Measurements from ENCODE around the gene OLFM2. TPM values are rescaled to one million over a fixed set of nuclear protein-coding genes. Genes with fewer than 3 reads are reported as not detected.
"Not testable (repeated sequence)": the region's sequence is repeated elsewhere in the genome, so short reads cannot be mapped to it uniquely, and the experiment has no call there.

Gene OLFM2
- total and polyA plus RNA-seq, 9 donors, result 3.9 to 19.3 (median 13.0) TPM

DNA sequence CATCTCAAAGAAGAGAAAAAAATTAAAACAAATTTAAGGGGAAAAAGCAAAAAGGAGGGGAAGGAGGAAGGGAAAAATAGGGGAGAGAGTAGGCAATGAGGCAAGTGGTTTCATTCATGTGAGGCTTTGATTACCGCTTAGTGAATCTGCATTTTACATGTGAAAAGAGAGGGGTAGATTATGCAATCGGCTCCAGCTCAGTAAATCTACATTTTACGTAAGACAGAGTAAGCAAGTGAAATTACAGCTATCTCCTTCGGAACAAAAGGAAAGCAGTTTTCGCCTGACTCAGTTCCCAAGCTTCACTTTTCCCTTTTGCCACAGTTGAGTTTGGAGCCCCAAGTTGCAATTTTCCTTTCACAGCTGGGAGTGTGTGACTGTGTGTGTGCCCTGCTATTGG is 16.0 kb upstream of the OLFM2 start:
- intact Hi-C loops (cut with DNase I), result no loop called here
- Histone ChIP-seq H3K27me3 (no peaks in the 10 kb centered on the region), H3K27ac (no peak overlapping the region), H3K9me3 (no peaks in the 10 kb centered on the region), H3K4me1 (ENCODE audit: insufficient read depth) (no peaks in the 10 kb centered on the region), H3K4me3 (no peak overlapping the region), H3K36me3 (no peaks in the 10 kb centered on the region)
- WGBS, 3 donors, result 69 to 74% (median 71%) methylated on average over 5 of the region's 5 CpGs
- TF ChIP-seq POLR2A (IDR thresholded peaks at IDR 0.05), result no peak
- no peak for TF ChIP-seq CTCF (IDR thresholded peaks at IDR 0.05)
- TF ChIP-seq EP300 (IDR thresholded peaks at IDR 0.05), result no peak
- no peak for DNase-seq

- H3K9me3 ChIP-seq, result no peaks in the 10 kb centered on the region
- H3K27ac ChIP-seq, result no peak overlapping the region
- DNase-seq, result no peak
- H3K27me3 ChIP-seq, result no peaks in the 10 kb centered on the region
- TF ChIP-seq EP300 (IDR thresholded peaks at IDR 0.05) (no peak), POLR2A (IDR thresholded peaks at IDR 0.05) (no peak), CTCF (IDR thresholded peaks at IDR 0.05) (no peak)
- H3K36me3 ChIP-seq, result no peaks in the 10 kb centered on the region
- H3K4me3 ChIP-seq, result no peak overlapping the region
- intact Hi-C loops (cut with DNase I), result no loop called here
- peaks cover 8% of the 10 kb centered on the region for H3K4me1 ChIP-seq (ENCODE audit: insufficient read depth)
- 64 to 79% (median 77%) methylated on average over 4 of the region's 4 CpGs for WGBS, 3 donors
Measured at GRCh38 chr19:9947441-9947840, 11.1 kb upstream of the OLFM2 start.

DNA sequence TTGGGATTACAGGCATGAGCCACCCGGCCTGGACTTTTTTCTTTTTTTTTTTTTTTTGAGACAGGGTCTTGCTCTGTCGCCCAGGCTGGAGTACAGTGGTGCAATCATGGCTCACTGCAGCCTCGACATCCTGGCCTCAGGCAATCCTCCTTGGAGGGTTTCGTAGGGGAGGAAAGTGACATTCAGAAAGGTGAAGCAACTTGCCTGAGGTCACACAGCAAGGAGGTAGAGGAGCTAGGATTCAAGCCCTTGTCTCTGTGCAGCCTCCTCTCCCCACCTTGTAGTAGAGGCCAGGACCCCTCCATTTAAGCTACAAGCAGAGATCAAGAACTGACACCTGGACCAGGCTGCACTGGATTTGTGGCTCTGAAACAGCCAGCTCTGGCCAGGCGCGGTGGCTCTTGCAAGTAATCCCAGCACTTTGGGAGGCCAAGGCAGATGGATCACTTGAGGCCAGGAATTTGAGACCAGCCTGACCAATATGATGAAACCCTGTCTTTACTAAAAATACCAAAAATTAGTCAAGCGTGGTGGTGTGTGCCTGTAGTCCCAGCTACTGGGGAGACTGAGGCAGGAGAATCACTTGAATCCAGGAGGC is 10.3 kb upstream of the OLFM2 start:
- H3K36me3 ChIP-seq; H3K27me3 ChIP-seq; H3K4me3 ChIP-seq; H3K9me3 ChIP-seq; H3K4me1 ChIP-seq (ENCODE audit: insufficient read depth); DNase-seq; H3K27ac ChIP-seq; intact Hi-C loops (cut with DNase I): not testable (repeated sequence)
- 86 to 90% (median 89%) methylated on average over 7 of the region's 7 CpGs for WGBS, 3 donors

GRCh38 chr19:9945319-9945966 is 9.1 kb upstream of the OLFM2 start:
- intact Hi-C loops (cut with DNase I), result no loop called here
- H3K27me3 ChIP-seq, result no peaks in the 10 kb centered on the region
- H3K4me1 ChIP-seq (ENCODE audit: insufficient read depth), result peaks cover 8% of the 10 kb centered on the region
- 2 to 5% (median 4%) methylated on average over 18 of the region's 18 CpGs for WGBS, 3 donors
- H3K4me3 ChIP-seq, result no peak overlapping the region
- TF ChIP-seq EP300 (IDR thresholded peaks at IDR 0.05), result no peak
- H3K36me3 ChIP-seq, result no peaks in the 10 kb centered on the region
- no peaks in the 10 kb centered on the region for H3K9me3 ChIP-seq
- peak; percentile 90 to 94 (median 92) for DNase-seq
- peak overlapping the region in 1 of 2 donors; percentile 53 for H3K27ac ChIP-seq

DNA sequence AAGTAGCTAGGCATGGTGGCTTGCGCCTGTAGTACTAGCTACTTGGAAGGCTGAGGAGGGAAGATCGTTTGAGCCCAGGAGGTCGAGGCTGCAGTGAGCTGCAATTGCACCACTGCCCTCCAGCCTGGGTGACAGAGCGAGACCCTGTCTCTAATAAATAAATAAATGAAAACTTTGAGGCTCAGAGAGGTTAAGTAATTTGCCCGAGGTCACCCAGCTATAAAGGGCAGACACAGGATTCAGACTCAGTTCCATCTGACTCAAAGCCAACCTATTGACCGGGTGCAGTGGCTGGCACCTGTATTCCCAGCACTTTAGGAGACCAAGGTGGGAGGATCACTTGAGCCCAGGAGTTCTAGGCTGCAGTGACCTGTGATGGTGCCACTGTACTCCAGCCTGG is 7.4 kb upstream of the OLFM2 start:
- Histone ChIP-seq H3K27ac (no peak overlapping the region), H3K36me3 (no peaks in the 10 kb centered on the region), H3K4me1 (ENCODE audit: insufficient read depth) (peaks cover 8% of the 10 kb centered on the region), H3K27me3 (no peaks in the 10 kb centered on the region), H3K4me3 (no peak overlapping the region), H3K9me3 (no peaks in the 10 kb centered on the region)
- TF ChIP-seq POLR2A (IDR thresholded peaks at IDR 0.05), result no peak
- 84 to 92% (median 85%) methylated on average over 6 of the region's 6 CpGs for WGBS, 3 donors
- DNase-seq, result no peak
- intact Hi-C loops (cut with DNase I), result no loop called here

- TF ChIP-seq POLR2A (IDR thresholded peaks at IDR 0.05) (no peak), EP300 (IDR thresholded peaks at IDR 0.05) (no peak), CTCF (IDR thresholded peaks at IDR 0.05) (no peak)
- H3K27ac ChIP-seq, result no peak overlapping the region
- DNase-seq, result no peak
- H3K36me3 ChIP-seq, result no peaks in the 10 kb centered on the region
- WGBS, 3 donors, result 46 to 72% (median 62%) methylated on average over 1 of the region's 1 CpG
- no peaks in the 10 kb centered on the region for H3K27me3 ChIP-seq
- no peaks in the 10 kb centered on the region for H3K9me3 ChIP-seq
- H3K4me3 ChIP-seq, result no peak overlapping the region
- intact Hi-C loops (cut with DNase I), result no loop called here
- H3K4me1 ChIP-seq (ENCODE audit: insufficient read depth), result peaks cover 8% of the 10 kb centered on the region
Measured at GRCh38 chr19:9941671-9942070, 5.4 kb upstream of the OLFM2 start.

All from ovary (tissue), 9 donors.